NB4 (cell line): ENCODE measurements around the gene B4GALNT4.

Source experiments
- CTCF ChIP-seq: IDR thresholded peaks from one replicate; pipeline ENCODE4 v1.5.1; 2012; ENCODE audit warnings: low read depth, low read length
- MAX ChIP-seq: IDR thresholded peaks from 2 replicates; pipeline ENCODE4 v1.6.1; 2011; ENCODE audit warnings: low read depth, low read length
- POLR2A ChIP-seq: IDR thresholded peaks from 2 replicates; pipeline ENCODE4 v1.6.1; 2011; ENCODE audit warnings: mild to moderate bottlenecking; ENCODE audit not compliant: insufficient read length; ENCODE audit errors: extremely low read depth

GRCh38 chr11:403021-403760 lies 33.9 kb downstream of the B4GALNT4 start:
- TF ChIP-seq CTCF (no peak), MAX (no peak), POLR2A (no peak)
